A549 (cell line): ENCODE data around the gene XRCC4. TPM values are rescaled to one million over a fixed set of nuclear protein-coding genes. Genes with fewer than 3 reads are reported as not detected.

Experiments used
- ATAC-seq, 2 experiments: fragments of 200-7000 bp in 1 of 2; fragments of >200 bp in 1 of 2; cut with Nextera tagmentation in 1 of 2; cut with Tn5 transposase in 1 of 2; 3 replicates each; pipeline versions ENCODE4 v1.8.0 to v1.9.1; 2018 to 2020; ENCODE audit warnings: mild to moderate bottlenecking in 1 of 2, moderate library complexity in 1 of 2
- CTCF ChIA-PET: fragments of 300-600 bp; sonication (Branson Sonifier 250); formaldehyde crosslinking; extraction: SDS; loops from one replicate; lab custom pipeline; 2021; ENCODE audit warnings: antibody characterized with exemption, inconsistent platforms; lab: Yijun Ruan, JAX
- POLR2A ChIA-PET: fragments of 350-600 bp; formaldehyde crosslinking; extraction: SDS; loops from one replicate; lab custom pipeline; 2021; ENCODE audit warnings: antibody characterized with exemption, inconsistent platforms; lab: Yijun Ruan, JAX
- DNase-seq, 2 experiments: peaks; one replicate each; pipeline versions ENCODE4 v3.0.0 to v3.0.0-alpha.2; 2011 to 2016; ENCODE audit warnings: low read depth in 1 of 2, low spot score in 1 of 2
- FAIRE-seq: peaks from 2 replicates; lab custom pipeline; 2011; peaks lifted over from hg19 to GRCh38; lab: Jason Lieb, UNC
- H3K27ac ChIP-seq, 2 experiments: fragments of >200 bp; sonication (Bioruptor Twin); formaldehyde crosslinking; 3 replicates each; pipeline ENCODE4 v1.5.1; 2016 to 2017
- H3K4me1 ChIP-seq: fragments of >200 bp; sonication (Bioruptor Twin); formaldehyde crosslinking; 3 replicates; pipeline ENCODE4 v1.6.1; 2016
- H3K4me2 ChIP-seq: fragments of >200 bp; sonication (Bioruptor Twin); formaldehyde crosslinking; 3 replicates; pipeline ENCODE4 v1.6.1; 2016
- H3K4me3 ChIP-seq: fragments of >200 bp; sonication (Bioruptor Twin); formaldehyde crosslinking; 3 replicates; pipeline ENCODE4 v1.5.1; 2016
- H3K9me3 ChIP-seq: fragments of >200 bp; sonication (Bioruptor Twin); formaldehyde crosslinking; 3 replicates; pipeline ENCODE4 v1.6.1; 2016
- BHLHE40 ChIP-seq: IDR thresholded peaks from 2 replicates; pipeline ENCODE4 v1.6.1; 2012; ENCODE audit warnings: low read depth, low read length, inconsistent platforms
- EHMT2 ChIP-seq: fragments of 200-600 bp; sonication (generic); IDR thresholded peaks from 2 replicates; pipeline ENCODE4 v1.6.1; 2016; ENCODE audit warnings: antibody characterized with exemption, low read depth, mild to moderate bottlenecking, moderate library complexity
- ESRRA ChIP-seq: fragments of 150-350 bp; IDR thresholded peaks from 2 replicates; pipeline ENCODE4 v1.6.1; 2014; ENCODE audit warnings: mild to moderate bottlenecking, low read length, borderline replicate concordance
- FOSL2 ChIP-seq, 2 experiments: fragments of 450-650 bp in 1 of 2; fragments of >200 bp in 1 of 2; sonication (Bioruptor Twin) in 1 of 2; formaldehyde crosslinking; IDR thresholded peaks; 2 replicates each; pipeline versions ENCODE4 v1.5.0 to v1.6.1; 2016 to 2020; ENCODE audit warnings: mild to moderate bottlenecking in 1 of 2, moderate library complexity in 1 of 2
- GATA3 ChIP-seq: IDR thresholded peaks from 2 replicates; pipeline ENCODE4 v1.6.1; 2012; ENCODE audit warnings: borderline replicate concordance
- HDAC2 ChIP-seq: fragments of 200-600 bp; sonication (generic); IDR thresholded peaks from 2 replicates; pipeline ENCODE4 v1.6.1; 2016
- HOXB5 ChIP-seq: fragments of 250-450 bp; sonication (Bioruptor Pico); IDR thresholded peaks from 2 replicates; pipeline ENCODE4 v1.5.0; 2020; ENCODE audit warnings: mild to moderate bottlenecking, moderate library complexity
- JUN ChIP-seq, 2 experiments: fragments of >200 bp; sonication (Bioruptor Twin); formaldehyde crosslinking; IDR thresholded peaks; 2 replicates in 1 of 2; 3 replicates in 1 of 2; pipeline ENCODE4 v1.6.1; 2016 to 2017
- JUNB ChIP-seq: fragments of >200 bp; sonication (Bioruptor Twin); formaldehyde crosslinking; IDR thresholded peaks from 2 replicates; pipeline ENCODE4 v1.6.1; 2016
- KDM1A ChIP-seq: fragments of 200-600 bp; sonication (generic); IDR thresholded peaks from 2 replicates; pipeline ENCODE4 v1.6.1; 2016; ENCODE audit warnings: low read depth, mild to moderate bottlenecking
- KDM5A ChIP-seq: fragments of 200-600 bp; sonication (generic); IDR thresholded peaks from 2 replicates; pipeline ENCODE4 v1.6.1; 2016; ENCODE audit warnings: antibody characterized with exemption, mild to moderate bottlenecking
- MAFK ChIP-seq: fragments of 450-650 bp; IDR thresholded peaks from 2 replicates; pipeline ENCODE4 v1.6.1; 2014; ENCODE audit not compliant: partially characterized antibody
- NPAS2 ChIP-seq: fragments of 250-450 bp; sonication (Bioruptor Pico); IDR thresholded peaks from 2 replicates; pipeline ENCODE4 v1.8.0; 2022; ENCODE audit warnings: mild to moderate bottlenecking, moderate library complexity, borderline replicate concordance
- POLR2A ChIP-seq: IDR thresholded peaks from 2 replicates; pipeline ENCODE4 v1.6.1; 2012; ENCODE audit warnings: mild to moderate bottlenecking, low read length
- POLR2AphosphoS2 ChIP-seq: conservative IDR thresholded peaks from 2 replicates; pipeline ENCODE4 v1.6.1; 2012; ENCODE audit warnings: low read length, improper control_type of control experiment, inconsistent platforms
- RAD21 ChIP-seq, 2 experiments: fragments of >200 bp in 1 of 2; sonication (Bioruptor Twin) in 1 of 2; formaldehyde crosslinking in 1 of 2; IDR thresholded peaks in 1 of 2; conservative IDR thresholded peaks in 1 of 2; 2 replicates in 1 of 2; 3 replicates in 1 of 2; pipeline ENCODE4 v1.6.1; 2012 to 2018; ENCODE audit warnings: inconsistent platforms in 1 of 2
- RCOR1 ChIP-seq: fragments of 150-350 bp; IDR thresholded peaks from 2 replicates; pipeline ENCODE4 v1.6.1; 2014; ENCODE audit warnings: antibody characterized with exemption, low read length, low read depth
- RNF2 ChIP-seq: fragments of 200-600 bp; sonication (generic); IDR thresholded peaks from 2 replicates; pipeline ENCODE4 v1.6.1; 2016; ENCODE audit warnings: low read depth, mild to moderate bottlenecking, antibody characterized with exemption, moderate library complexity, borderline replicate concordance
- SREBF2 ChIP-seq: fragments of 450-650 bp; IDR thresholded peaks from 2 replicates; pipeline ENCODE4 v1.6.1; 2014; ENCODE audit warnings: mild to moderate bottlenecking, moderate library complexity
- TP53 ChIP-seq: fragments of 250-450 bp; sonication (Bioruptor Pico); IDR thresholded peaks from 2 replicates; pipeline ENCODE4 v1.5.0; 2021; ENCODE audit warnings: mild to moderate bottlenecking, moderate library complexity
- ZC3H11A ChIP-seq: fragments of 450-650 bp; IDR thresholded peaks from 2 replicates; pipeline ENCODE4 v1.6.1; 2014; ENCODE audit warnings: antibody characterized with exemption, mild to moderate bottlenecking
- ZFP36 ChIP-seq: fragments of 450-650 bp; IDR thresholded peaks from 2 replicates; pipeline ENCODE4 v1.6.1; 2014; ENCODE audit warnings: borderline replicate concordance; ENCODE audit not compliant: partially characterized antibody
- WGBS: methylation state at CpG from one replicate; pipeline ENCODE4 v1.1.6; 2017; ENCODE audit errors: missing lambda C conversion rate; 5-methylcytosine and 5-hydroxymethylcytosine counted together
- polyA plus RNA-seq, 4 experiments: library from polyadenylated mRNA; depleted of rRNA in 3 of 4; stranded (reverse); fragments of >200 nt; fragmentation: RNase III in 1 of 4; extraction: RNeasy Plus Mini Kit Qiagen cat#74134 plus additional on column Dnase treatment in 1 of 4; gene quantifications; 2 replicates in 3 of 4; 3 replicates in 1 of 4; pipeline ENCODE4 v1.2.3, GENCODE V29; 2011 to 2017
- TF ChIP-seq, protein P1 (sequence below): fragments of 150-350 bp; IDR thresholded peaks from 2 replicates; pipeline ENCODE4 v1.6.1; 2014; ENCODE audit warnings: low read depth, mild to moderate bottlenecking, low read length
- TF ChIP-seq, protein P2 (sequence below): fragments of 250-450 bp; sonication (Bioruptor Pico); IDR thresholded peaks from 2 replicates; pipeline ENCODE4 v1.5.0; 2021; ENCODE audit warnings: mild to moderate bottlenecking, moderate library complexity, borderline replicate concordance
- TF ChIP-seq, protein P3 (sequence below): fragments of >200 bp; sonication (Bioruptor Twin); formaldehyde crosslinking; IDR thresholded peaks from 3 replicates; pipeline ENCODE4 v1.5.1; 2016
- TF ChIP-seq, protein P4 (sequence below): IDR thresholded peaks from 2 replicates; pipeline ENCODE4 v1.6.1; 2012
- TF ChIP-seq, protein P5 (sequence below): IDR thresholded peaks from 2 replicates; pipeline ENCODE4 v1.6.1; 2012
- TF ChIP-seq, protein P6 (sequence below): fragments of >200 bp; sonication (Bioruptor Twin); formaldehyde crosslinking; IDR thresholded peaks from 2 replicates; pipeline ENCODE4 v1.6.1; 2016

XRCC4 gene
- polyA plus RNA-seq, 2 of the 4 experiments (the other 2 are of a cell fraction): 14.3 to 14.8 TPM

DNA sequence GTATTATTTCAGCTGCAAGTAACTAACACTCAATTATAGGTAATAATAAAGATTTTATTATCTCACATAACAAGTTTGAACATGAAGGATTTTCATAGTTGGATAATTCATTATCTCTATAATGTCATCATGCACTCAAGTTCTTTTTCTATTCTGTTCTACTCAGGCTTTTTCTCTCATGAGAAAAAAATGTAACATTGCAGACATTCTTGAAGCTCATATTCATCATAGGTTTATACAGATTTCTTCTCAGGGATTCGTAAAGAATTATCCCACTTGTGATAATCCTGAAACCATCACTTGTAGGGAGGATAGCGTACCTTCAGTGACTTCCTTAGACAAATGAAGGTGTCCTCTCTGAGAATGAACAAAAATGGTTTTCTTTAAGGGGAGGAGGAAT, 150.3 kb downstream of the XRCC4 start:
- FAIRE-seq (no peak), ATAC-seq (no peak), DNase-seq (no peak)
- Histone ChIP-seq H3K9me3 (no peaks in the 10 kb centered on the region), H3K4me2 (no peak overlapping the region), H3K27ac (no peak overlapping the region), H3K4me1 (no peaks in the 10 kb centered on the region), H3K4me3 (no peak overlapping the region)
- CTCF ChIA-PET: no interaction called here
- POLR2A ChIA-PET: no interaction called here
- WGBS: 92% methylated on average over 2 of the region's 2 CpGs
- no peak for TF ChIP-seq HDAC2

DNA sequence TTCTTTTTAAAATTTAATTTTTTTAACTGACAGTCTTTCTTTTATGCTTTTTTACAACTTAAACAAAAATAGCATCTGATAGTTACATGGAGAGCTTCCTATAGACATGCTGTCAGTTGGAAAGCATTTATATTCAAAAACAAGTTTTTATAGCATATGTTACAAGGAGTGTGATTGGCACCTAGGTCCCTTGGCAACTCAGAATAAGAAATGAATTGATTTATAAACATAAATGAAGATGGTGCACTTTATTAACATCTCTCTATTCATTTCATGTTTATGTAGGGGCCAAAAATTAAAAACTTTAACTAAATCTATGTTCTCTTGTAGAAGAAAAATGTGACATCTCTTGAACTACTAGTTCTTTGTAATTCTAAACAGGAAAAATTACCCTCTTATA, 153.2 kb downstream of the XRCC4 start:
- ATAC-seq (no peak), DNase-seq (no peak), FAIRE-seq (no peak)
- H3K27ac ChIP-seq: no peak overlapping the region
- ChIA-PET CTCF (no interaction called here), POLR2A (no interaction called here)
- H3K4me2 ChIP-seq: no peak overlapping the region
- H3K9me3 ChIP-seq: no peaks in the 10 kb centered on the region
- no peaks in the 10 kb centered on the region for H3K4me1 ChIP-seq
- no peak overlapping the region for H3K4me3 ChIP-seq
- TF ChIP-seq, protein P1, sequence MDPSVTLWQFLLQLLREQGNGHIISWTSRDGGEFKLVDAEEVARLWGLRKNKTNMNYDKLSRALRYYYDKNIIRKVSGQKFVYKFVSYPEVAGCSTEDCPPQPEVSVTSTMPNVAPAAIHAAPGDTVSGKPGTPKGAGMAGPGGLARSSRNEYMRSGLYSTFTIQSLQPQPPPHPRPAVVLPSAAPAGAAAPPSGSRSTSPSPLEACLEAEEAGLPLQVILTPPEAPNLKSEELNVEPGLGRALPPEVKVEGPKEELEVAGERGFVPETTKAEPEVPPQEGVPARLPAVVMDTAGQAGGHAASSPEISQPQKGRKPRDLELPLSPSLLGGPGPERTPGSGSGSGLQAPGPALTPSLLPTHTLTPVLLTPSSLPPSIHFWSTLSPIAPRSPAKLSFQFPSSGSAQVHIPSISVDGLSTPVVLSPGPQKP: no peak
- TF ChIP-seq KDM1A: no peak
- TF ChIP-seq, protein P2, sequence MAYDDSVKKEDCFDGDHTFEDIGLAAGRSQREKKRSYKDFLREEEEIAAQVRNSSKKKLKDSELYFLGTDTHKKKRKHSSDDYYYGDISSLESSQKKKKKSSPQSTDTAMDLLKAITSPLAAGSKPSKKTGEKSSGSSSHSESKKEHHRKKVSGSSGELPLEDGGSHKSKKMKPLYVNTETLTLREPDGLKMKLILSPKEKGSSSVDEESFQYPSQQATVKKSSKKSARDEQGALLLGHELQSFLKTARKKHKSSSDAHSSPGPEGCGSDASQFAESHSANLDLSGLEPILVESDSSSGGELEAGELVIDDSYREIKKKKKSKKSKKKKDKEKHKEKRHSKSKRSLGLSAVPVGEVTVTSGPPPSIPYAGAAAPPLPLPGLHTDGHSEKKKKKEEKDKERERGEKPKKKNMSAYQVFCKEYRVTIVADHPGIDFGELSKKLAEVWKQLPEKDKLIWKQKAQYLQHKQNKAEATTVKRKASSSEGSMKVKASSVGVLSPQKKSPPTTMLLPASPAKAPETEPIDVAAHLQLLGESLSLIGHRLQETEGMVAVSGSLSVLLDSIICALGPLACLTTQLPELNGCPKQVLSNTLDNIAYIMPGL (CRISPR knock-in tag): no peak
- no peak for TF ChIP-seq BHLHE40
- TF ChIP-seq SREBF2: no peak
- TF ChIP-seq JUNB: no peak
- TF ChIP-seq KDM5A: no peak
- TF ChIP-seq, protein P3, sequence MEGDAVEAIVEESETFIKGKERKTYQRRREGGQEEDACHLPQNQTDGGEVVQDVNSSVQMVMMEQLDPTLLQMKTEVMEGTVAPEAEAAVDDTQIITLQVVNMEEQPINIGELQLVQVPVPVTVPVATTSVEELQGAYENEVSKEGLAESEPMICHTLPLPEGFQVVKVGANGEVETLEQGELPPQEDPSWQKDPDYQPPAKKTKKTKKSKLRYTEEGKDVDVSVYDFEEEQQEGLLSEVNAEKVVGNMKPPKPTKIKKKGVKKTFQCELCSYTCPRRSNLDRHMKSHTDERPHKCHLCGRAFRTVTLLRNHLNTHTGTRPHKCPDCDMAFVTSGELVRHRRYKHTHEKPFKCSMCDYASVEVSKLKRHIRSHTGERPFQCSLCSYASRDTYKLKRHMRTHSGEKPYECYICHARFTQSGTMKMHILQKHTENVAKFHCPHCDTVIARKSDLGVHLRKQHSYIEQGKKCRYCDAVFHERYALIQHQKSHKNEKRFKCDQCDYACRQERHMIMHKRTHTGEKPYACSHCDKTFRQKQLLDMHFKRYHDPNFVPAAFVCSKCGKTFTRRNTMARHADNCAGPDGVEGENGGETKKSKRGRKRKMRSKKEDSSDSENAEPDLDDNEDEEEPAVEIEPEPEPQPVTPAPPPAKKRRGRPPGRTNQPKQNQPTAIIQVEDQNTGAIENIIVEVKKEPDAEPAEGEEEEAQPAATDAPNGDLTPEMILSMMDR: no peak
- no peak for TF ChIP-seq TP53 (CRISPR knock-in tag)
- no peak for TF ChIP-seq ZC3H11A
- no peak for TF ChIP-seq GATA3
- TF ChIP-seq NPAS2 (CRISPR knock-in tag): no peak
- TF ChIP-seq, protein P4, sequence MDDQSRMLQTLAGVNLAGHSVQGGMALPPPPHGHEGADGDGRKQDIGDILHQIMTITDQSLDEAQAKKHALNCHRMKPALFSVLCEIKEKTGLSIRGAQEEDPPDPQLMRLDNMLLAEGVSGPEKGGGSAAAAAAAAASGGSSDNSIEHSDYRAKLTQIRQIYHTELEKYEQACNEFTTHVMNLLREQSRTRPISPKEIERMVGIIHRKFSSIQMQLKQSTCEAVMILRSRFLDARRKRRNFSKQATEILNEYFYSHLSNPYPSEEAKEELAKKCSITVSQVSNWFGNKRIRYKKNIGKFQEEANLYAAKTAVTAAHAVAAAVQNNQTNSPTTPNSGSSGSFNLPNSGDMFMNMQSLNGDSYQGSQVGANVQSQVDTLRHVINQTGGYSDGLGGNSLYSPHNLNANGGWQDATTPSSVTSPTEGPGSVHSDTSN: no peak
- TF ChIP-seq ZFP36: no peak
- no peak for TF ChIP-seq RCOR1
- no peak for TF ChIP-seq MAFK
- TF ChIP-seq, protein P5, sequence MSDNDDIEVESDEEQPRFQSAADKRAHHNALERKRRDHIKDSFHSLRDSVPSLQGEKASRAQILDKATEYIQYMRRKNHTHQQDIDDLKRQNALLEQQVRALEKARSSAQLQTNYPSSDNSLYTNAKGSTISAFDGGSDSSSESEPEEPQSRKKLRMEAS: no peak
- no peak for TF ChIP-seq FOSL2 (IDR thresholded peaks at IDR 0.05)
- no peak for TF ChIP-seq FOSL2 (CRISPR knock-in tag; IDR thresholded peaks at IDR 0.05)
- no peak for TF ChIP-seq ESRRA
- TF ChIP-seq, all 56 proteins: peak for 0

DNA sequence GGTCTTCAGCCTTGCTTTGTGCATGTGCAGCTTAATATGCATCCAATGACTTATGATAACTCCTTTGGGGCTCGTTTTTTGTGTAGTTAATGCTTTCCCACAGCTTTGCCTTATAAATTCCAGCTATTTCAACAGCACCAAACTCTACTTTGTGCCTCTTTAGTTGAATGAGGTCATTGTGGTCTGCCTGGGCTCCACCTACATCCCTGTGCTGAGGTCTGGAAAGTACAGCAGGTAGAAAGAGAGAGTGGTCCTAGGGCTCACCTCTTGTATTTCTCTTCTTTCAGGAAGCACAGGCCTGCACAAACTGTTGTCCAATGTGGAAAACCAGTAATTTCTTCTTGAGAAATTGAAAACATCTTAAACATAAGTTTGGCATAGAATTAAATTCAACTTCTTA, 167.2 kb downstream of the XRCC4 start:
- FAIRE-seq: no peak
- no peaks in the 10 kb centered on the region for H3K4me1 ChIP-seq
- no peak overlapping the region for H3K27ac ChIP-seq
- no peak for ATAC-seq
- no peak overlapping the region for H3K4me2 ChIP-seq
- ChIA-PET POLR2A (no interaction called here), CTCF (no interaction called here)
- DNase-seq: no peak
- no peaks in the 10 kb centered on the region for H3K9me3 ChIP-seq
- H3K4me3 ChIP-seq: no peak overlapping the region
- 77% methylated on average over 1 of the region's 1 CpG for WGBS
- TF ChIP-seq, protein P1: no peak
- TF ChIP-seq KDM5A (no peak), RNF2 (no peak), POLR2A (no peak), RAD21 (conservative IDR thresholded peaks at IDR 0.05 in 1 of 2, IDR thresholded peaks at IDR 0.05 in 1 of 2) (no peak), POLR2AphosphoS2 (no peak), EHMT2 (no peak), HOXB5 (CRISPR knock-in tag) (no peak), JUN (IDR thresholded peaks at IDR 0.05) (no peak)
- TF ChIP-seq, protein P4: no peak
- TF ChIP-seq, protein P6, sequence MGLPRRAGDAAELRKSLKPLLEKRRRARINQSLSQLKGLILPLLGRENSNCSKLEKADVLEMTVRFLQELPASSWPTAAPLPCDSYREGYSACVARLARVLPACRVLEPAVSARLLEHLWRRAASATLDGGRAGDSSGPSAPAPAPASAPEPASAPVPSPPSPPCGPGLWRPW: no peak
